GM18861 (cell line): Measurements from ENCODE around the gene SLC39A2.
"Not testable (repeated sequence)": the region's sequence is repeated elsewhere in the genome, so short reads cannot be mapped to it uniquely, and the experiment has no call there.

Experiments used
- ATAC-seq: cut with Tn5 transposase; IDR thresholded peaks from one replicate; pipeline ENCODE4 v1.9.1; 2021; ENCODE audit not compliant: unreplicated experiment

SLC39A2 gene

GRCh38 chr14:20996521-20996920 lies 2.6 kb upstream of the SLC39A2 start:
- ATAC-seq = no peak

- ATAC-seq = no peak
These were observed 2.0 kb upstream of the SLC39A2 start for GRCh38 chr14:20997115-20997514.

GRCh38 chr14:20997564-20997963 lies 1.5 kb upstream of the SLC39A2 start:
- no peak for ATAC-seq

- ATAC-seq = no peak
These were observed 954 bp upstream of the SLC39A2 start for GRCh38 chr14:20998139-20998538.

GRCh38 chr14:20999591-20999990 lies 498 bp downstream of the SLC39A2 start:
- no peak for ATAC-seq

- ATAC-seq = no peak
These were observed 2.1 kb downstream of the SLC39A2 start for GRCh38 chr14:21001218-21001617.

GRCh38 chr14:21003788-21004346 lies 4.8 kb downstream of the SLC39A2 start:
- ATAC-seq = no peak

- ATAC-seq = not testable (repeated sequence)
These were observed 10.6 kb downstream of the SLC39A2 start for GRCh38 chr14:21009721-21010120.

GRCh38 chr14:21011136-21011535 lies 12.0 kb downstream of the SLC39A2 start:
- ATAC-seq = no peak

GRCh38 chr14:21014761-21015190 lies 15.7 kb downstream of the SLC39A2 start:
- no peak for ATAC-seq

- no peak for ATAC-seq
These were observed 16.2 kb downstream of the SLC39A2 start for GRCh38 chr14:21015312-21015711.

GRCh38 chr14:21016413-21017190 lies 17.5 kb downstream of the SLC39A2 start:
- no peak for ATAC-seq

- no peak for ATAC-seq
These were observed 18.6 kb downstream of the SLC39A2 start for GRCh38 chr14:21017528-21018245.

GRCh38 chr14:21018286-21018685 lies 19.2 kb downstream of the SLC39A2 start:
- ATAC-seq = no peak

GRCh38 chr14:21018781-21019180 lies 19.7 kb downstream of the SLC39A2 start:
- no peak for ATAC-seq

GRCh38 chr14:21019366-21019765 lies 20.3 kb downstream of the SLC39A2 start:
- ATAC-seq = no peak

- ATAC-seq = no peak
These were observed 22.0 kb downstream of the SLC39A2 start for GRCh38 chr14:21020977-21021545.

- no peak for ATAC-seq
These were observed 23.6 kb downstream of the SLC39A2 start for GRCh38 chr14:21022686-21023085.

GRCh38 chr14:21023174-21023573 lies 24.1 kb downstream of the SLC39A2 start:
- no peak for ATAC-seq

GRCh38 chr14:21023817-21024584 lies 24.9 kb downstream of the SLC39A2 start:
- no peak for ATAC-seq
